ENCODE data around the gene HCRTR2.
A peak's percentile ranks its signal among the peaks of the same experiment; 100 is the strongest.
"Not testable (repeated sequence)": the region's sequence is repeated elsewhere in the genome, so short reads cannot be mapped to it uniquely, and the experiment has no call there.

HCRTR2 gene

DNA sequence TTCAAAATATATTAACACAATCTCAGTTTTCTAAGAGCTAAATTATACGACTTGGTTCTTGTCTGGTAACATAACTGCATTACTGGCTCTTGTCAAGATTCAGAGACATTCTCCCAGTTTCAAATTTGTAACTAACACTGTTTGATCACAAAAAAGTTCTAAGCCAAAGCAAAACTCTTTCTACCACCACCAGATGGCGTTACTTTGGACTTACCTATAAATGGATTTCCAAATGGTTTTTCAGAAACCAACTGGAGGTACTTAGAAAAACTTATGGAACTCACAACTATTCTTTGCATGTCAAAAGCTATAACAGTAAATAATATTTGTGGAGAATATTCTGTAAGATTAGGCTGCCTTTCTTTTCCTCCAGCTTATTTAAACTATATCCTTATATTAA, 118.8 kb downstream of the HCRTR2 start:
- Histone ChIP-seq H3K79me2 (ENCODE audit: insufficient read depth, low read length) (no peaks in the 10 kb centered on the region), H3K4me3 (ENCODE audit: insufficient read depth, low read length, poor library complexity, severe bottlenecking) (no peak overlapping the region), H3K36me3 (ENCODE audit: low read length) (no peaks in the 10 kb centered on the region), H3K27me3 (ENCODE audit: low read length) (no peaks in the 10 kb centered on the region), H3K9ac (ENCODE audit: low read length) (no peak overlapping the region), H3K9me3 (ENCODE audit: insufficient read depth, low read length) (no peaks in the 10 kb centered on the region), H2AFZ (ENCODE audit: low read depth, low read length, severe bottlenecking) (no peak overlapping the region), H3K27ac (ENCODE audit: low read depth, low read length) (no peak overlapping the region), H4K20me1 (ENCODE audit: low read depth, low read length) (no peaks in the 10 kb centered on the region), H3K9me2 (replicated peaks; ENCODE audit: insufficient read depth, low read length) (0 out of 2 replicates have a peak, but pooled peaks cover 2% of the 10 kb centered on the region), H3F3A (ENCODE audit: insufficient read depth) (no peaks in the 10 kb centered on the region), H3K4me2 (ENCODE audit: low read depth, low read length, poor library complexity, severe bottlenecking) (no peak overlapping the region)
- TF ChIP-seq CTCF (IDR thresholded peaks at IDR 0.05; ENCODE audit: insufficient read depth, low read length, poor library complexity, severe bottlenecking) (peak; percentile 33), EZH2phosphoT487 (conservative IDR thresholded peaks at IDR 0.05; ENCODE audit: low read length) (no peak)

GRCh38 chr6:55297214-55297613, 122.9 kb downstream of the HCRTR2 start:
- not testable (repeated sequence) for H3K27me3 ChIP-seq (ENCODE audit: low read length); H3F3A ChIP-seq (ENCODE audit: insufficient read depth); H3K27ac ChIP-seq (ENCODE audit: low read depth, low read length); H4K20me1 ChIP-seq (ENCODE audit: low read depth, low read length); H3K4me2 ChIP-seq (ENCODE audit: low read depth, low read length, poor library complexity, severe bottlenecking); H3K79me2 ChIP-seq (ENCODE audit: insufficient read depth, low read length); H2AFZ ChIP-seq (ENCODE audit: low read depth, low read length, severe bottlenecking); H3K36me3 ChIP-seq (ENCODE audit: low read length); H3K9me3 ChIP-seq (ENCODE audit: insufficient read depth, low read length); H3K9me2 ChIP-seq (replicated peaks; ENCODE audit: insufficient read depth, low read length); H3K9ac ChIP-seq (ENCODE audit: low read length); H3K4me3 ChIP-seq (ENCODE audit: insufficient read depth, low read length, poor library complexity, severe bottlenecking)

- Histone ChIP-seq H3K4me2 (ENCODE audit: low read depth, low read length, poor library complexity, severe bottlenecking) (no peak overlapping the region), H3K9me3 (ENCODE audit: insufficient read depth, low read length) (no peaks in the 10 kb centered on the region), H2AFZ (ENCODE audit: low read depth, low read length, severe bottlenecking) (no peak overlapping the region), H3K79me2 (ENCODE audit: insufficient read depth, low read length) (no peaks in the 10 kb centered on the region), H3K27ac (ENCODE audit: low read depth, low read length) (no peak overlapping the region), H3K9me2 (replicated peaks; ENCODE audit: insufficient read depth, low read length) (no peaks in the 10 kb centered on the region), H3K9ac (ENCODE audit: low read length) (no peak overlapping the region), H3F3A (ENCODE audit: insufficient read depth) (no peaks in the 10 kb centered on the region), H3K27me3 (ENCODE audit: low read length) (no peaks in the 10 kb centered on the region), H3K4me3 (ENCODE audit: insufficient read depth, low read length, poor library complexity, severe bottlenecking) (no peak overlapping the region), H3K36me3 (ENCODE audit: low read length) (no peaks in the 10 kb centered on the region), H4K20me1 (ENCODE audit: low read depth, low read length) (no peaks in the 10 kb centered on the region; the same call in 1 of the 2 replicates)
- TF ChIP-seq EZH2phosphoT487 (conservative IDR thresholded peaks at IDR 0.05; ENCODE audit: low read length) (no peak), CTCF (IDR thresholded peaks at IDR 0.05; ENCODE audit: insufficient read depth, low read length, poor library complexity, severe bottlenecking) (no peak)
Observed at GRCh38 chr6:55299286-55299985, 125.1 kb downstream of the HCRTR2 start.

- Histone ChIP-seq H3K27me3 (ENCODE audit: low read length) (no peaks in the 10 kb centered on the region), H3K9ac (ENCODE audit: low read length) (no peak overlapping the region), H3K9me3 (ENCODE audit: insufficient read depth, low read length) (no peaks in the 10 kb centered on the region), H2AFZ (ENCODE audit: low read depth, low read length, severe bottlenecking) (no peak overlapping the region), H3K4me3 (ENCODE audit: insufficient read depth, low read length, poor library complexity, severe bottlenecking) (no peak overlapping the region), H3K79me2 (ENCODE audit: insufficient read depth, low read length) (no peaks in the 10 kb centered on the region), H3K4me2 (ENCODE audit: low read depth, low read length, poor library complexity, severe bottlenecking) (no peak overlapping the region), H3K27ac (ENCODE audit: low read depth, low read length) (no peak overlapping the region), H3K36me3 (ENCODE audit: low read length) (no peaks in the 10 kb centered on the region), H4K20me1 (ENCODE audit: low read depth, low read length) (no peaks in the 10 kb centered on the region; the same call in 1 of the 2 replicates), H3F3A (ENCODE audit: insufficient read depth) (no peaks in the 10 kb centered on the region), H3K9me2 (replicated peaks; ENCODE audit: insufficient read depth, low read length) (no peaks in the 10 kb centered on the region)
- no peak for TF ChIP-seq CTCF (IDR thresholded peaks at IDR 0.05; ENCODE audit: insufficient read depth, low read length, poor library complexity, severe bottlenecking)
- no peak for TF ChIP-seq EZH2phosphoT487 (conservative IDR thresholded peaks at IDR 0.05; ENCODE audit: low read length)
Observed at GRCh38 chr6:55304747-55305146, 130.4 kb downstream of the HCRTR2 start.
